Suprapubic skin (tissue), 4 donors: ENCODE results near the gene P2RX7.

Experiments used
- POLR2A ChIP-seq, 2 donors: fragments of 450-650 bp; IDR thresholded peaks; one replicate each; pipeline ENCODE4 v1.6.1; 2017; ENCODE audit warnings: antibody characterized with exemption in 2 of 2, mild to moderate bottlenecking in 2 of 2, moderate library complexity in 2 of 2
- POLR2AphosphoS5 ChIP-seq, 3 donors: sonication (generic); formaldehyde crosslinking; IDR thresholded peaks; one replicate each; pipeline ENCODE4 v1.6.1; 2017; ENCODE audit warnings: antibody characterized with exemption in 3 of 3
- TF ChIP-seq, protein P1 (sequence below), 2 donors: fragments of 200-600 bp in 1 of 2; fragments of 450-650 bp in 1 of 2; sonication (generic) in 1 of 2; IDR thresholded peaks; one replicate each; pipeline ENCODE4 v1.5.1; 2016 to 2019; ENCODE audit warnings: antibody characterized with exemption in 2 of 2, mild to moderate bottlenecking in 1 of 2, moderate library complexity in 1 of 2

DNA sequence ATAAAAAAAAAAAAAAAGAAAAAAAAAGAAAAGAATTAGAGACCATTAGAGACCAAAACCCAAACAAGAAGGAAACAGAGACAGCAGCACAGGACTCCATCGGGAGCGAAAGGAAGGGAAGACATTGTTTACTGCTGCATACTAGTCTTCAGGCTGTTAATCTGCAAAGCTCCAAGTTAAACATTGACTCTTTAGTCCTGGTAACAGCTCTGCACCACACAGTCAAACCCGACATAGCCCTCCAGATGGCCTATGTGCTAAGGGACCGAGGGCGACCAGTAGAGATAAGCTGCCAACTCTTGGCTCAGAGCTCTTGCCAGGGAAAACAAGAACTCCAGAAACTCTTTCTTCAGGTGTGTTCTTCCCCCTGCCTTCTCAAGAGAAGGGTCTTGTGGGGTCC lies 85.1 kb downstream of the P2RX7 start:
- TF ChIP-seq POLR2A (IDR thresholded peaks at IDR 0.05) (no peak), POLR2AphosphoS5 (IDR thresholded peaks at IDR 0.05) (no peak)
- TF ChIP-seq, protein P1, sequence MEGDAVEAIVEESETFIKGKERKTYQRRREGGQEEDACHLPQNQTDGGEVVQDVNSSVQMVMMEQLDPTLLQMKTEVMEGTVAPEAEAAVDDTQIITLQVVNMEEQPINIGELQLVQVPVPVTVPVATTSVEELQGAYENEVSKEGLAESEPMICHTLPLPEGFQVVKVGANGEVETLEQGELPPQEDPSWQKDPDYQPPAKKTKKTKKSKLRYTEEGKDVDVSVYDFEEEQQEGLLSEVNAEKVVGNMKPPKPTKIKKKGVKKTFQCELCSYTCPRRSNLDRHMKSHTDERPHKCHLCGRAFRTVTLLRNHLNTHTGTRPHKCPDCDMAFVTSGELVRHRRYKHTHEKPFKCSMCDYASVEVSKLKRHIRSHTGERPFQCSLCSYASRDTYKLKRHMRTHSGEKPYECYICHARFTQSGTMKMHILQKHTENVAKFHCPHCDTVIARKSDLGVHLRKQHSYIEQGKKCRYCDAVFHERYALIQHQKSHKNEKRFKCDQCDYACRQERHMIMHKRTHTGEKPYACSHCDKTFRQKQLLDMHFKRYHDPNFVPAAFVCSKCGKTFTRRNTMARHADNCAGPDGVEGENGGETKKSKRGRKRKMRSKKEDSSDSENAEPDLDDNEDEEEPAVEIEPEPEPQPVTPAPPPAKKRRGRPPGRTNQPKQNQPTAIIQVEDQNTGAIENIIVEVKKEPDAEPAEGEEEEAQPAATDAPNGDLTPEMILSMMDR (IDR thresholded peaks at IDR 0.05), result no peak
